Keratinocyte (primary cell): ENCODE results near the gene CATSPER4. TPM values are rescaled to one million over a fixed set of nuclear protein-coding genes. Genes with fewer than 3 reads are reported as not detected.

Experiments used
- DNase-seq: peaks from one replicate; pipeline ENCODE4 v3.0.0-alpha.2; 2011; ENCODE audit warnings: low read depth, missing footprints, low spot score
- FAIRE-seq: peaks from 2 replicates; lab custom pipeline; 2011; peaks lifted over from hg19 to GRCh38; lab: Jason Lieb, UNC
- H2AFZ ChIP-seq: 2 replicates; pipeline ENCODE4 v1.6.0; 2012; ENCODE audit warnings: low read length, control low read depth, inconsistent platforms; ENCODE audit not compliant: control insufficient read depth
- H3K27ac ChIP-seq: 2 replicates; pipeline ENCODE4 v1.5.1; 2011; ENCODE audit warnings: low read length; ENCODE audit not compliant: control insufficient read depth, insufficient read depth
- H3K27me3 ChIP-seq: 3 replicates; pipeline ENCODE4 v1.6.0; 2011; ENCODE audit warnings: low read length; ENCODE audit not compliant: control insufficient read depth, insufficient read depth; ENCODE audit errors: extremely low read depth
- H3K36me3 ChIP-seq, 2 experiments: 2 replicates in 1 of 2; 3 replicates in 1 of 2; pipeline ENCODE4 v1.5.1; 2011; ENCODE audit warnings: low read length in 2 of 2, mild to moderate bottlenecking in 1 of 2; ENCODE audit not compliant: control insufficient read depth in 2 of 2, insufficient read depth in 2 of 2; ENCODE audit errors: extremely low read depth in 1 of 2
- H3K4me1 ChIP-seq: 3 replicates; pipeline ENCODE4 v1.5.1; 2011; ENCODE audit warnings: low read length; ENCODE audit not compliant: control insufficient read depth, insufficient read depth; ENCODE audit errors: extremely low read depth
- H3K4me2 ChIP-seq: 3 replicates; pipeline ENCODE4 v1.6.0; 2011; ENCODE audit warnings: low read depth, low read length; ENCODE audit not compliant: control insufficient read depth, insufficient read depth; ENCODE audit errors: extremely low read depth
- H3K4me3 ChIP-seq, 3 experiments: fragments of 200-600 bp in 1 of 3; sonication (generic) in 1 of 3; 2 replicates in 2 of 3; 3 replicates in 1 of 3; pipeline ENCODE4 v1.5.1; 2011 to 2016; ENCODE audit warnings: low read length in 3 of 3, mild to moderate bottlenecking in 3 of 3, control low read depth in 2 of 3, inconsistent platforms in 1 of 3, low read depth in 1 of 3, mixed read lengths in 1 of 3, mixed run types in 1 of 3, moderate library complexity in 1 of 3; ENCODE audit not compliant: control insufficient read depth in 2 of 3, insufficient read depth in 2 of 3; ENCODE audit errors: extremely low read depth in 1 of 3
- H3K79me2 ChIP-seq: 2 replicates; pipeline ENCODE4 v1.6.0; 2012; ENCODE audit warnings: low read length; ENCODE audit not compliant: control insufficient read depth, insufficient read depth
- H3K9ac ChIP-seq: 3 replicates; pipeline ENCODE4 v1.6.0; 2011; ENCODE audit warnings: low read length; ENCODE audit not compliant: control insufficient read depth, insufficient read depth; ENCODE audit errors: extremely low read depth
- H3K9me1 ChIP-seq: 3 replicates; pipeline ENCODE4 v1.6.0; 2011; ENCODE audit warnings: low read length; ENCODE audit not compliant: control insufficient read depth, insufficient read depth; ENCODE audit errors: extremely low read depth
- H3K9me3 ChIP-seq: 2 replicates; pipeline ENCODE4 v1.5.1; 2012; ENCODE audit warnings: low read depth, low read length; ENCODE audit not compliant: control insufficient read depth
- H4K20me1 ChIP-seq: 3 replicates; pipeline ENCODE4 v1.6.0; 2011; ENCODE audit warnings: low read length; ENCODE audit not compliant: control insufficient read depth, insufficient read depth; ENCODE audit errors: extremely low read depth
- CTCF ChIP-seq, 3 experiments: IDR thresholded peaks in 1 of 3; conservative IDR thresholded peaks in 1 of 3; optimal IDR thresholded peaks in 1 of 3; 2 replicates in 2 of 3; 3 replicates in 1 of 3; pipeline versions ENCODE3 to v1.5.1; 2011; ENCODE audit warnings: low read length in 3 of 3, mild to moderate bottlenecking in 3 of 3, moderate library complexity in 2 of 3, control low read depth in 1 of 3, inconsistent platforms in 1 of 3; ENCODE audit not compliant: insufficient read depth in 2 of 3; ENCODE audit errors: extremely low read depth in 1 of 3
- EZH2 ChIP-seq: IDR thresholded peaks from one replicate; pipeline ENCODE4 v1.6.1; 2012; ENCODE audit warnings: inconsistent platforms, mild to moderate bottlenecking, low read length, moderate library complexity
- dilution Hi-C: fragments of 300-500 bp; cut with MboI; formaldehyde crosslinking; loops from one replicate; pipeline ENCODE4 v1.7.0; 2020; ENCODE audit warnings: low sequenced_read_pairs; ENCODE audit not compliant: extremely low pct_ligation_motif_present
- polyA plus RNA-seq, 5 experiments: library from polyadenylated mRNA; depleted of rRNA in 3 of 5; stranded (reverse) in 3 of 5; stranded (forward) in 1 of 5; unstranded in 1 of 5; fragments of >200 nt; gene quantifications; 1 replicate in 1 of 5; 2 replicates in 3 of 5; 3 replicates in 1 of 5; pipeline versions ENCODE4 v1.2.1 to v1.2.3, GENCODE V29; 2011 to 2012; ENCODE audit warnings: missing spikeins in 2 of 5, low read depth in 1 of 5, low replicate concordance in 1 of 5

CATSPER4 gene
- polyA plus RNA-seq, 1 donor (not counting 4 experiments of a cell fraction or from before 2014, with no cell fraction given) = 0.04 TPM

GRCh38 chr1:26210147-26210870, 19.9 kb downstream of the CATSPER4 start:
- no peaks in the 10 kb centered on the region for H3K9me3 ChIP-seq
- TF ChIP-seq CTCF (optimal IDR thresholded peaks at IDR 0.05 in 1 of 3, IDR thresholded peaks at IDR 0.05 in 1 of 3, conservative IDR thresholded peaks at IDR 0.05 in 1 of 3; ENCODE audit: extremely low read depth in 1 of 3, insufficient read depth in 2 of 3, low read length in 3 of 3) (no peak), EZH2 (no peak)
- H3K79me2 ChIP-seq = no peaks in the 10 kb centered on the region
- no peak overlapping the region for H2AFZ ChIP-seq
- FAIRE-seq (no peak), DNase-seq (no peak)
- H4K20me1 ChIP-seq = no peaks in the 10 kb centered on the region
- H3K4me2 ChIP-seq = no peak overlapping the region
- no peaks in the 10 kb centered on the region for H3K36me3 ChIP-seq
- H3K4me3 ChIP-seq = no peak overlapping the region
- no peak overlapping the region for H3K9ac ChIP-seq
- H3K27me3 ChIP-seq = no peaks in the 10 kb centered on the region
- dilution Hi-C loops = no loop called here
- no peak overlapping the region for H3K27ac ChIP-seq
- no peaks in the 10 kb centered on the region for H3K9me1 ChIP-seq
- H3K4me1 ChIP-seq = no peaks in the 10 kb centered on the region

- FAIRE-seq (no peak), DNase-seq (no peak)
- H3K9me1 ChIP-seq = no peaks in the 10 kb centered on the region
- H3K79me2 ChIP-seq = no peaks in the 10 kb centered on the region
- H3K9ac ChIP-seq = no peak overlapping the region
- no peaks in the 10 kb centered on the region for H3K4me1 ChIP-seq
- H3K36me3 ChIP-seq = no peaks in the 10 kb centered on the region
- H3K9me3 ChIP-seq = no peaks in the 10 kb centered on the region
- H2AFZ ChIP-seq = no peak overlapping the region
- no peaks in the 10 kb centered on the region for H3K27me3 ChIP-seq
- H3K27ac ChIP-seq = no peak overlapping the region
- H3K4me2 ChIP-seq = no peak overlapping the region
- TF ChIP-seq CTCF (optimal IDR thresholded peaks at IDR 0.05 in 1 of 3, IDR thresholded peaks at IDR 0.05 in 1 of 3, conservative IDR thresholded peaks at IDR 0.05 in 1 of 3; ENCODE audit: extremely low read depth in 1 of 3, insufficient read depth in 2 of 3, low read length in 3 of 3) = no peak
- no peak for TF ChIP-seq EZH2
- dilution Hi-C loops = no loop called here
- H3K4me3 ChIP-seq = no peak overlapping the region
- H4K20me1 ChIP-seq = no peaks in the 10 kb centered on the region
Observed at GRCh38 chr1:26212726-26213125, 22.3 kb downstream of the CATSPER4 start.
